WTC11 (cell line): ENCODE measurements around the gene OTOG. TPM values are rescaled to one million over a fixed set of nuclear protein-coding genes. Genes with fewer than 3 reads are reported as not detected.

Source experiments
- ATAC-seq: fragments of 200-7000 bp; cut with Tn5 transposase; 2 replicates; pipeline ENCODE4 v1.10.0; 2021; ENCODE audit warnings: mild to moderate bottlenecking, moderate library complexity
- CTCF ChIA-PET: fragments of 300-600 bp; sonication (Branson Sonifier 250); formaldehyde crosslinking; loops from one replicate; lab custom pipeline; 2021; ENCODE audit warnings: antibody characterized with exemption; lab: Charles Lee
- POLR2A ChIA-PET: fragments of 350-600 bp; sonication (Branson Sonifier 250); formaldehyde crosslinking; loops from one replicate; lab custom pipeline; 2021; ENCODE audit warnings: antibody characterized with exemption; lab: Charles Lee
- DNase-seq: peaks from one replicate; pipeline ENCODE4 v3.0.0; 2021; ENCODE audit warnings: low spot score
- H3K27ac Mint-ChIP-seq: 2 replicates; pipeline ENCODE4 v1.8.0; 2021; ENCODE audit warnings: mixed read lengths
- H3K27me3 Mint-ChIP-seq: 2 replicates; pipeline ENCODE4 v1.8.0; 2021; ENCODE audit warnings: low read depth, mild to moderate bottlenecking, moderate library complexity, mixed read lengths
- H3K36me3 Mint-ChIP-seq: 2 replicates; pipeline ENCODE4 v1.8.0; 2021; ENCODE audit warnings: mixed read lengths
- H3K4me1 Mint-ChIP-seq: 2 replicates; pipeline ENCODE4 v1.8.0; 2022; ENCODE audit warnings: mixed read lengths
- H3K4me3 Mint-ChIP-seq: 2 replicates; pipeline ENCODE4 v1.8.0; 2021; ENCODE audit warnings: mild to moderate bottlenecking, moderate library complexity, mixed read lengths
- H3K9me3 Mint-ChIP-seq: 2 replicates; pipeline ENCODE4 v1.8.0; 2021; ENCODE audit warnings: mixed read lengths
- ATF1 ChIP-seq: sonication (generic); formaldehyde crosslinking; IDR thresholded peaks from 2 replicates; pipeline ENCODE4 v1.8.1; 2023; ENCODE audit warnings: mild to moderate bottlenecking, moderate library complexity, missing genetic modification reagents
- E2F1 ChIP-seq: sonication (generic); formaldehyde crosslinking; IDR thresholded peaks from 2 replicates; pipeline ENCODE4 v1.8.0; 2022; ENCODE audit warnings: mild to moderate bottlenecking, missing genetic modification reagents
- E2F4 ChIP-seq: sonication (generic); formaldehyde crosslinking; IDR thresholded peaks from 2 replicates; pipeline ENCODE4 v1.8.1; 2022; ENCODE audit warnings: low read depth, mild to moderate bottlenecking, moderate library complexity, missing genetic modification reagents, borderline replicate concordance
- MXD4 ChIP-seq: fragments of 250-450 bp; sonication (Bioruptor Pico); IDR thresholded peaks from 2 replicates; pipeline ENCODE4 v1.8.0; 2021; ENCODE audit warnings: mild to moderate bottlenecking, moderate library complexity, borderline replicate concordance
- NFATC4 ChIP-seq: fragments of 250-450 bp; sonication (Bioruptor Pico); IDR thresholded peaks from 2 replicates; pipeline ENCODE4 v1.9.0; 2021; ENCODE audit warnings: mild to moderate bottlenecking
- OVOL2 ChIP-seq: fragments of 250-450 bp; sonication (Bioruptor Pico); IDR thresholded peaks from 2 replicates; pipeline ENCODE4 v1.9.0; 2021; ENCODE audit warnings: mild to moderate bottlenecking, borderline replicate concordance
- PREB ChIP-seq: sonication (generic); formaldehyde crosslinking; IDR thresholded peaks from 2 replicates; pipeline ENCODE4 v1.8.1; 2022; ENCODE audit warnings: mild to moderate bottlenecking, missing genetic modification reagents, moderate library complexity, borderline replicate concordance
- RELA ChIP-seq: sonication (generic); formaldehyde crosslinking; IDR thresholded peaks from 2 replicates; pipeline ENCODE4 v1.8.1; 2022; ENCODE audit warnings: missing genetic modification reagents, mild to moderate bottlenecking, borderline replicate concordance
- TCF7 ChIP-seq: sonication (generic); formaldehyde crosslinking; IDR thresholded peaks from 2 replicates; pipeline ENCODE4 v1.8.0; 2022; ENCODE audit warnings: mild to moderate bottlenecking, low read depth, missing genetic modification reagents, moderate library complexity
- TEAD4 ChIP-seq: sonication (generic); formaldehyde crosslinking; IDR thresholded peaks from 2 replicates; pipeline ENCODE4 v1.8.0; 2022; ENCODE audit warnings: mild to moderate bottlenecking, missing genetic modification reagents
- ZNF317 ChIP-seq: sonication (generic); formaldehyde crosslinking; IDR thresholded peaks from 2 replicates; pipeline ENCODE4 v1.8.1; 2023; ENCODE audit warnings: low read depth, mild to moderate bottlenecking, moderate library complexity, missing genetic modification reagents, borderline replicate concordance
- ZNF416 ChIP-seq: fragments of 250-450 bp; sonication (Bioruptor Pico); IDR thresholded peaks from 2 replicates; pipeline ENCODE4 v1.9.0; 2021; ENCODE audit warnings: mild to moderate bottlenecking, inconsistent platforms
- ZNF423 ChIP-seq: fragments of 250-450 bp; sonication (Bioruptor Pico); IDR thresholded peaks from 2 replicates; pipeline ENCODE4 v2.1.2; 2022; ENCODE audit warnings: mild to moderate bottlenecking, moderate library complexity
- total RNA-seq: library from RNA; stranded (reverse); gene quantifications from 3 replicates; pipeline ENCODE4 v1.2.3, GENCODE V29; 2021
- TF ChIP-seq, protein P1 (sequence below): sonication (generic); formaldehyde crosslinking; IDR thresholded peaks from 2 replicates; pipeline ENCODE4 v1.8.1; 2022; ENCODE audit warnings: low read depth, missing genetic modification reagents, borderline replicate concordance
- TF ChIP-seq, protein P2 (sequence below): fragments of 200-600 bp; IDR thresholded peaks from 2 replicates; pipeline ENCODE4 v1.8.0; 2022; ENCODE audit warnings: antibody characterized with exemption
- TF ChIP-seq, protein P3 (sequence below): fragments of 250-450 bp; sonication (Bioruptor Pico); IDR thresholded peaks from 2 replicates; pipeline ENCODE4 v1.8.0; 2021; ENCODE audit warnings: mild to moderate bottlenecking

OTOG gene
- total RNA-seq, 1 experiment from 2014 or later = 1.4 TPM

- ChIA-PET POLR2A (no interaction called here), CTCF (interaction anchor here (0.7 to 4.2 kb wide), 7 partner anchors 14 to 256 kb away, joined by 3 to 22 read pairs (median 5); partner anchors contain the start of gene MYOD1)
- H3K27me3 Mint-ChIP-seq = peaks cover 70% of the 10 kb centered on the region
- no peak for TF ChIP-seq TCF7 (CRISPR knock-in tag)
- TF ChIP-seq ZNF423 (CRISPR knock-in tag) = no peak
- no peak for TF ChIP-seq ZNF416
- TF ChIP-seq NFATC4 = no peak
- no peak for TF ChIP-seq ZNF317
- TF ChIP-seq PREB (CRISPR knock-in tag) = no peak
- TF ChIP-seq, protein P1, sequence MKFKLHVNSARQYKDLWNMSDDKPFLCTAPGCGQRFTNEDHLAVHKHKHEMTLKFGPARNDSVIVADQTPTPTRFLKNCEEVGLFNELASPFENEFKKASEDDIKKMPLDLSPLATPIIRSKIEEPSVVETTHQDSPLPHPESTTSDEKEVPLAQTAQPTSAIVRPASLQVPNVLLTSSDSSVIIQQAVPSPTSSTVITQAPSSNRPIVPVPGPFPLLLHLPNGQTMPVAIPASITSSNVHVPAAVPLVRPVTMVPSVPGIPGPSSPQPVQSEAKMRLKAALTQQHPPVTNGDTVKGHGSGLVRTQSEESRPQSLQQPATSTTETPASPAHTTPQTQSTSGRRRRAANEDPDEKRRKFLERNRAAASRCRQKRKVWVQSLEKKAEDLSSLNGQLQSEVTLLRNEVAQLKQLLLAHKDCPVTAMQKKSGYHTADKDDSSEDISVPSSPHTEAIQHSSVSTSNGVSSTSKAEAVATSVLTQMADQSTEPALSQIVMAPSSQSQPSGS (CRISPR knock-in tag) = no peak
- ATAC-seq (peak; percentile 57), DNase-seq (no peak)
- peaks cover 16% of the 10 kb centered on the region for H3K9me3 Mint-ChIP-seq
- H3K36me3 Mint-ChIP-seq = peaks cover 4% of the 10 kb centered on the region
- no peak overlapping the region for H3K4me3 Mint-ChIP-seq
- peaks cover 31% of the 10 kb centered on the region for H3K4me1 Mint-ChIP-seq
- H3K27ac Mint-ChIP-seq = no peak overlapping the region
These were observed 103.3 kb downstream of the OTOG start for GRCh38 chr11:17650127-17650911.

DNA sequence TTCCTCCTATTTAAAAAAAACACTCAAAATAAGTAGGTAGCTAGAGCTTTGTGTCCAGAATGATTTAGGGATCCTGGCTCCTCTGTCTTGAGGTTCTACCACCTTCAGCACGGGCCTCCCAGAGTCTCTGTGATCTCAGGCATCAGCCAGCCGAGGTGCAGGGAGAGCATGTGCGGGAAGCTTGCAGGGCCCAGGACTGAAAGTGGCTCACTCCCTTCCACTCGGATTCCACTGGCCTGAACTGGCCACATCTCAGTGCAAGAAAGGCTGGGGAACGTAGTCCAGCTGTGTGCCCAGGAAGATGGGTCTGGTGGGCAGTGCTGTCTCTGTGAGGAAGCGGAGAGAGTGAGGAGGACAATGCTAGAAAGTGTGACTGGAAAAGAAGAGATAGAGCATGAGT, 104.0 kb downstream of the OTOG start:
- Mint-ChIP-seq H3K4me1 (peaks cover 29% of the 10 kb centered on the region), H3K27me3 (peaks cover 73% of the 10 kb centered on the region), H3K4me3 (no peak overlapping the region), H3K9me3 (peaks cover 22% of the 10 kb centered on the region), H3K36me3 (peaks cover 9% of the 10 kb centered on the region), H3K27ac (no peak overlapping the region)
- DNase-seq (no peak), ATAC-seq (no peak)
- ChIA-PET POLR2A (no interaction called here), CTCF (interaction anchor here (0.7 to 4.2 kb wide), 7 partner anchors 15 to 255 kb away, joined by 3 to 22 read pairs (median 5); partner anchors contain the start of gene MYOD1)
- no peak for TF ChIP-seq ATF1

DNA sequence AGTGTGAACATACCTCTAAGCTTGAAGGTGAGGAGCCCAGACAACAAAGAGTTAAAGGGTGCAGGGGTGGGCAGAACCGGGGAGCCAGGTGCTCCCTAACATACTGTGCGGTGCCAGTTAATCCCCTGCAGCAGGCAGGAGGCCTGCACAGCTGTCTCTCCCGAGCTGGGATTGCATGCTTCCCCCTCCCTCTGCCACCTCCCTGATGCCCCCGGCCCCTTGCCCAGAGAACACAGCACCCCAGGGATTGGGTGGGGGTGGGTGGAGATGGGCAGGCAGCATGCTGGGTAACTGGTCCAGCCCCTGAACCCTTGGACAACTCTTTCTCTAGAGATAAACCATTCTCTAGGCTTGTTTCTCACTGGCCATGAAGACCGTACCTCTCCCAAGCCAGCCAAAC, 104.6 kb downstream of the OTOG start:
- POLR2A ChIA-PET = no interaction called here
- no peak for TF ChIP-seq MXD4
- TF ChIP-seq TEAD4 (CRISPR knock-in tag) = no peak
- TF ChIP-seq E2F4 = no peak
- TF ChIP-seq, protein P2, sequence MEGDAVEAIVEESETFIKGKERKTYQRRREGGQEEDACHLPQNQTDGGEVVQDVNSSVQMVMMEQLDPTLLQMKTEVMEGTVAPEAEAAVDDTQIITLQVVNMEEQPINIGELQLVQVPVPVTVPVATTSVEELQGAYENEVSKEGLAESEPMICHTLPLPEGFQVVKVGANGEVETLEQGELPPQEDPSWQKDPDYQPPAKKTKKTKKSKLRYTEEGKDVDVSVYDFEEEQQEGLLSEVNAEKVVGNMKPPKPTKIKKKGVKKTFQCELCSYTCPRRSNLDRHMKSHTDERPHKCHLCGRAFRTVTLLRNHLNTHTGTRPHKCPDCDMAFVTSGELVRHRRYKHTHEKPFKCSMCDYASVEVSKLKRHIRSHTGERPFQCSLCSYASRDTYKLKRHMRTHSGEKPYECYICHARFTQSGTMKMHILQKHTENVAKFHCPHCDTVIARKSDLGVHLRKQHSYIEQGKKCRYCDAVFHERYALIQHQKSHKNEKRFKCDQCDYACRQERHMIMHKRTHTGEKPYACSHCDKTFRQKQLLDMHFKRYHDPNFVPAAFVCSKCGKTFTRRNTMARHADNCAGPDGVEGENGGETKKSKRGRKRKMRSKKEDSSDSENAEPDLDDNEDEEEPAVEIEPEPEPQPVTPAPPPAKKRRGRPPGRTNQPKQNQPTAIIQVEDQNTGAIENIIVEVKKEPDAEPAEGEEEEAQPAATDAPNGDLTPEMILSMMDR = no peak
- TF ChIP-seq, all 79 proteins: peak for 0
- Mint-ChIP-seq H3K4me1 (peaks cover 22% of the 10 kb centered on the region), H3K36me3 (peaks cover 9% of the 10 kb centered on the region), H3K27me3 (peaks cover 73% of the 10 kb centered on the region), H3K9me3 (peaks cover 22% of the 10 kb centered on the region), H3K27ac (no peak overlapping the region), H3K4me3 (no peak overlapping the region)
- DNase-seq (no peak), ATAC-seq (no peak; the same call in 1 of the 2 replicates)
- CTCF ChIA-PET = interaction anchor here (1.2 to 4.2 kb wide), 6 partner anchors 50 to 327 kb away, joined by 3 to 22 read pairs (median 4); partner anchors contain the start of gene MYOD1

- Mint-ChIP-seq H3K4me1 (peaks cover 22% of the 10 kb centered on the region), H3K27ac (no peak overlapping the region), H3K9me3 (peaks cover 22% of the 10 kb centered on the region), H3K36me3 (peaks cover 9% of the 10 kb centered on the region), H3K4me3 (no peak overlapping the region), H3K27me3 (peaks cover 67% of the 10 kb centered on the region)
- ChIA-PET CTCF (interaction anchor here (1.0 to 4.2 kb wide), 6 partner anchors 51 to 326 kb away, joined by 3 to 22 read pairs (median 4); partner anchors contain the start of gene MYOD1), POLR2A (no interaction called here)
- ATAC-seq = no peak
- DNase-seq = no peak
- TF ChIP-seq RELA (CRISPR knock-in tag) (no peak), OVOL2 (CRISPR knock-in tag) (no peak), E2F1 (CRISPR knock-in tag) (no peak), ZNF416 (no peak), NFATC4 (no peak), ZNF423 (CRISPR knock-in tag) (no peak)
- TF ChIP-seq, protein P2 = no peak
- TF ChIP-seq, protein P3, sequence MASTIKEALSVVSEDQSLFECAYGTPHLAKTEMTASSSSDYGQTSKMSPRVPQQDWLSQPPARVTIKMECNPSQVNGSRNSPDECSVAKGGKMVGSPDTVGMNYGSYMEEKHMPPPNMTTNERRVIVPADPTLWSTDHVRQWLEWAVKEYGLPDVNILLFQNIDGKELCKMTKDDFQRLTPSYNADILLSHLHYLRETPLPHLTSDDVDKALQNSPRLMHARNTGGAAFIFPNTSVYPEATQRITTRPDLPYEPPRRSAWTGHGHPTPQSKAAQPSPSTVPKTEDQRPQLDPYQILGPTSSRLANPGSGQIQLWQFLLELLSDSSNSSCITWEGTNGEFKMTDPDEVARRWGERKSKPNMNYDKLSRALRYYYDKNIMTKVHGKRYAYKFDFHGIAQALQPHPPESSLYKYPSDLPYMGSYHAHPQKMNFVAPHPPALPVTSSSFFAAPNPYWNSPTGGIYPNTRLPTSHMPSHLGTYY (CRISPR knock-in tag) = no peak
These were observed 105.5 kb downstream of the OTOG start for GRCh38 chr11:17652556-17652955.
